ENCODE results near the gene ADGRB3.

The ADGRB3 gene

DNA sequence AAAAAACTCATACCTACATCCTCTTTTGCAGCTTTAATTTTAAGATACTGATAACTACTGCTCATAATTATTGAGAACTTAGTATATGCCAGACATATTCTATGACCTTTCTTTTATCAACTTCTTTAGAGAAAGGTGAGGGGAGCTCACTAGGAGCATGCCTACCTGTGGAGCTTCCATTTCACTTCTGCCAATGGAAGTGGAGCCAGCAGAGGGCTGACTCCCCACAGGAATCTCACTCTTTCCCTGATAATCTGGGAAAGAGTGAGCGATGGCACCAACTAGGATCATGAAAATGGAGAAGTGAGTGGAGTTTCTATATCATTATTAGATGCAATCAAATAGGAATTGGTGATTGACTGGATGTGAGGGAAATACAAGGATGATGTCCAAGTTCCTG, 676.8 kb downstream of the ADGRB3 start:
- H3K4me3 ChIP-seq (replicated peaks; ENCODE audit: low read depth, low read length), result no peak overlapping the region
- DNase-seq (ENCODE audit: low read depth), result no peak
- TF ChIP-seq CTCF (IDR thresholded peaks at IDR 0.05; ENCODE audit: low read length, missing control alignments), result no peak

- no peak for TF ChIP-seq CTCF (IDR thresholded peaks at IDR 0.05; ENCODE audit: low read length, missing control alignments)
- DNase-seq (ENCODE audit: low read depth), result no peak
- no peak overlapping the region for H3K4me3 ChIP-seq (replicated peaks; ENCODE audit: low read depth, low read length)
Observed at GRCh38 chr6:69314001-69314400, 678.9 kb downstream of the ADGRB3 start.

DNA sequence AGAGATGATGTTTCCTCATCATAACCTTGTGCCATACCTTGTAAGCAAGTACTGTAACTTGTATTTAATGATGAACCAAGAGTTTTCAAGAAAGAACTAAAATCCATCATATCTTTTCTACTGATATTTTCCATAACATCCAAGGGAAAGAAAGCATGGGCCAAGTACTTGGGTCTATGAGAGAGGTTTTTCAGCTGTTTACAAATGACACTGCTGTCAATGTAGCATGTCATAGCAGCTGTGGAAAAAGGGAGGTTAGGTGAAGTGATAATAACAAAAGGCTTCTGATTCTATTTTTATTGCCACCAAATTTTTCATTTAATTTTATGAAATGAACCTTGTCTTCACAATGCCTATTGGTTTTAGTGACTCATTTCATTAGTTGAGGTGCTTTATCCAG, 679.4 kb downstream of the ADGRB3 start:
- no peak for DNase-seq (ENCODE audit: low read depth)
- no peak for TF ChIP-seq CTCF (IDR thresholded peaks at IDR 0.05; ENCODE audit: low read length, missing control alignments)
- no peak overlapping the region for H3K4me3 ChIP-seq (replicated peaks; ENCODE audit: low read depth, low read length)

DNA sequence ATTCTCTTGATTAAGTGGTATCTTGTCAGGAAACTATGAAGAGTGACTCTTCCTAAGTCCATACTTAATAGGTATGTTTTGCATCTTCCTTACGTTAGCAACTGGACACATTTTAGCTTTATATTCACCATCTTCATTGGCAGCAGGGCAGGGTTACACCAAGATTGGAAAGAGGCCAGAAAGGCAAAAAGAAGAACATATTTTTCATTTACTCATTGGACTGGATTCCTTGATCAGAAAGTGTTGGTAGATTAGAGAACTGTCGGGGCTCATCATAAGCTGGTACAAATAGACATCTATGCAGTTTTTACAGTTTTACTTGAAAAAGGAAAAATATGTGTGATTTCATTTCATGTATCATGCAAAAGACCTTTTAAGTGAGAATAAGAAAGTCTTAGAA, 696.8 kb downstream of the ADGRB3 start:
- no peak overlapping the region for H3K4me3 ChIP-seq (replicated peaks; ENCODE audit: low read depth, low read length)
- DNase-seq (ENCODE audit: low read depth), result no peak
- TF ChIP-seq CTCF (IDR thresholded peaks at IDR 0.05; ENCODE audit: low read length, missing control alignments), result no peak

GRCh38 chr6:69337311-69337710, 702.2 kb downstream of the ADGRB3 start:
- no peak for TF ChIP-seq CTCF (IDR thresholded peaks at IDR 0.05; ENCODE audit: low read length, missing control alignments)
- no peak overlapping the region for H3K4me3 ChIP-seq (replicated peaks; ENCODE audit: low read depth, low read length)
- DNase-seq (ENCODE audit: low read depth), result no peak

GRCh38 chr6:69338431-69339162, 703.5 kb downstream of the ADGRB3 start:
- no peak for TF ChIP-seq CTCF (IDR thresholded peaks at IDR 0.05; ENCODE audit: low read length, missing control alignments)
- H3K4me3 ChIP-seq (replicated peaks; ENCODE audit: low read depth, low read length), result no peak overlapping the region
- DNase-seq (ENCODE audit: low read depth), result no peak

DNA sequence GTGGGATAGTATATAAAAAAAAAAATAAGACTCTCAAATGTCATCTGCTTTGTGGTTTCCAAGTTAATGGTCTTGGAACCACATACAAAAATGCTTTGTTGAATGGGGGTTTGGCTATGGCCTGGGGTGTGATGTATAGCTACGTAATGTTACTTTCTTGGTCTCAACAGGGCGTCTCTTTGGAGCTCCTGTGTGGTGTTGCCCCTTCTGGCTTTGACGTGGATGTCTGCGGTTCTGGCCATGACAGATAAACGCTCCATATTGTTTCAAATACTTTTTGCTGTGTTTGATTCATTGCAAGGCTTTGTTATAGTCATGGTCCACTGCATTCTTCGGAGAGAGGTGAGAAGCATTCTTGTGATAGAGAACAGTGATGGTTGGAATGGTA, 704.1 kb downstream of the ADGRB3 start:
- no peak for TF ChIP-seq CTCF (IDR thresholded peaks at IDR 0.05; ENCODE audit: low read length, missing control alignments)
- DNase-seq (ENCODE audit: low read depth), result no peak

More for the DNA sequence above, 704.1 kb downstream of the ADGRB3 start:
- H3K4me3 ChIP-seq (replicated peaks; ENCODE audit: low read depth, low read length), result no peak overlapping the region
